Measurements from ENCODE around the gene ANKRD11. TPM values are rescaled to one million over a fixed set of nuclear protein-coding genes. Genes with fewer than 3 reads are reported as not detected.

Gene ANKRD11
- total RNA-seq, 1 experiment from 2014 or later = 242 TPM

- H3K4me1 Mint-ChIP-seq (ENCODE audit: low read depth, unreplicated experiment) = peaks cover 68% of the 10 kb centered on the region
- H3K9me3 Mint-ChIP-seq (ENCODE audit: low read depth, unreplicated experiment) = peaks cover 8% of the 10 kb centered on the region
- intact Hi-C loops (cut with micrococcal nuclease; ENCODE audit: unreplicated experiment) = no loop called here
- no peak for TF ChIP-seq CTCF (IDR thresholded peaks at IDR 0.05; ENCODE audit: unreplicated experiment)
- CTCF ChIA-PET = interaction anchor here (1.1 kb wide), 1 partner anchor 35 kb away, joined by 3 read pairs; no protein-coding TSS in a partner anchor
- peaks cover 56% of the 10 kb centered on the region for H3K36me3 Mint-ChIP-seq (ENCODE audit: insufficient read depth, unreplicated experiment)
- no peaks in the 10 kb centered on the region for H3K27me3 Mint-ChIP-seq (ENCODE audit: unreplicated experiment)
- no peak overlapping the region for H3K4me3 Mint-ChIP-seq (ENCODE audit: low read depth, unreplicated experiment)
- BruUV-seq (replicated peaks) = no TSS peak
- no peak for DNase-seq
- no peak overlapping the region for H3K27ac Mint-ChIP-seq (ENCODE audit: unreplicated experiment)
Observed at GRCh38 chr16:89380681-89381080, 109.7 kb downstream of the ANKRD11 start.

GRCh38 chr16:89378947-89379771, 111.2 kb downstream of the ANKRD11 start:
- no peak for TF ChIP-seq CTCF (IDR thresholded peaks at IDR 0.05; ENCODE audit: unreplicated experiment)
- no peak for DNase-seq
- H3K9me3 Mint-ChIP-seq (ENCODE audit: low read depth, unreplicated experiment) = peaks cover 8% of the 10 kb centered on the region
- H3K4me1 Mint-ChIP-seq (ENCODE audit: low read depth, unreplicated experiment) = peaks cover 57% of the 10 kb centered on the region
- CTCF ChIA-PET = interaction anchor here (0.7 kb wide), 1 partner anchor 264 kb away, joined by 3 read pairs; no protein-coding TSS in a partner anchor
- no peak overlapping the region for H3K4me3 Mint-ChIP-seq (ENCODE audit: low read depth, unreplicated experiment)
- H3K36me3 Mint-ChIP-seq (ENCODE audit: insufficient read depth, unreplicated experiment) = peaks cover 53% of the 10 kb centered on the region
- no TSS peak for BruUV-seq (replicated peaks)
- H3K27ac Mint-ChIP-seq (ENCODE audit: unreplicated experiment) = no peak overlapping the region
- intact Hi-C loops (cut with micrococcal nuclease; ENCODE audit: unreplicated experiment) = no loop called here
- H3K27me3 Mint-ChIP-seq (ENCODE audit: unreplicated experiment) = no peaks in the 10 kb centered on the region

- no peak for DNase-seq
- no peak overlapping the region for H3K4me3 Mint-ChIP-seq (ENCODE audit: low read depth, unreplicated experiment)
- H3K4me1 Mint-ChIP-seq (ENCODE audit: low read depth, unreplicated experiment) = peaks cover 47% of the 10 kb centered on the region
- intact Hi-C loops (cut with micrococcal nuclease; ENCODE audit: unreplicated experiment) = no loop called here
- no TSS peak for BruUV-seq (replicated peaks)
- no peaks in the 10 kb centered on the region for H3K27me3 Mint-ChIP-seq (ENCODE audit: unreplicated experiment)
- peak overlapping the region; percentile 15 for H3K27ac Mint-ChIP-seq (ENCODE audit: unreplicated experiment)
- CTCF ChIA-PET = interaction anchor here (0.6 kb wide), 1 partner anchor 39 kb away, joined by 6 read pairs; no protein-coding TSS in a partner anchor
- TF ChIP-seq CTCF (IDR thresholded peaks at IDR 0.05; ENCODE audit: unreplicated experiment) = no peak
- H3K9me3 Mint-ChIP-seq (ENCODE audit: low read depth, unreplicated experiment) = peaks cover 8% of the 10 kb centered on the region
- H3K36me3 Mint-ChIP-seq (ENCODE audit: insufficient read depth, unreplicated experiment) = peaks cover 59% of the 10 kb centered on the region
Observed at GRCh38 chr16:89377453-89377848, 112.9 kb downstream of the ANKRD11 start.

- no peaks in the 10 kb centered on the region for H3K27me3 Mint-ChIP-seq (ENCODE audit: unreplicated experiment)
- no TSS peak for BruUV-seq (replicated peaks)
- H3K27ac Mint-ChIP-seq (ENCODE audit: unreplicated experiment) = no peak overlapping the region
- DNase-seq = no peak
- peaks cover 60% of the 10 kb centered on the region for H3K36me3 Mint-ChIP-seq (ENCODE audit: insufficient read depth, unreplicated experiment)
- intact Hi-C loops (cut with micrococcal nuclease; ENCODE audit: unreplicated experiment) = no loop called here
- no peak for TF ChIP-seq CTCF (IDR thresholded peaks at IDR 0.05; ENCODE audit: unreplicated experiment)
- CTCF ChIA-PET = no interaction called here
- H3K4me3 Mint-ChIP-seq (ENCODE audit: low read depth, unreplicated experiment) = no peak overlapping the region
- H3K9me3 Mint-ChIP-seq (ENCODE audit: low read depth, unreplicated experiment) = peaks cover 8% of the 10 kb centered on the region
- peaks cover 46% of the 10 kb centered on the region for H3K4me1 Mint-ChIP-seq (ENCODE audit: low read depth, unreplicated experiment)
Observed at GRCh38 chr16:89376812-89377452, 113.4 kb downstream of the ANKRD11 start.

Data from Calu3 (cell line).